ENCODE measurements around the gene KCNMA1.

KCNMA1 gene

GRCh38 chr10:77052593-77052992 is 585.0 kb downstream of the KCNMA1 start:
- in situ Hi-C loops (cut with HindIII; ENCODE audit: low sequenced_read_pairs), result no loop called here

- in situ Hi-C loops (cut with HindIII; ENCODE audit: low sequenced_read_pairs), result no loop called here
These were observed 585.8 kb downstream of the KCNMA1 start for GRCh38 chr10:77051837-77052236.

GRCh38 chr10:77049896-77050295 is 587.7 kb downstream of the KCNMA1 start:
- in situ Hi-C loops (cut with HindIII; ENCODE audit: low sequenced_read_pairs), result no loop called here

- in situ Hi-C loops (cut with HindIII; ENCODE audit: low sequenced_read_pairs), result no loop called here
These were observed 588.5 kb downstream of the KCNMA1 start for GRCh38 chr10:77049146-77049545.

- in situ Hi-C loops (cut with HindIII; ENCODE audit: low sequenced_read_pairs), result no loop called here
These were observed 592.5 kb downstream of the KCNMA1 start for GRCh38 chr10:77045085-77045484.

GRCh38 chr10:77043420-77043763 is 594.2 kb downstream of the KCNMA1 start:
- in situ Hi-C loops (cut with HindIII; ENCODE audit: low sequenced_read_pairs), result no loop called here

GRCh38 chr10:77042706-77043419 is 594.7 kb downstream of the KCNMA1 start:
- in situ Hi-C loops (cut with HindIII; ENCODE audit: low sequenced_read_pairs), result no loop called here

GRCh38 chr10:77041636-77042258 is 595.9 kb downstream of the KCNMA1 start:
- in situ Hi-C loops (cut with HindIII; ENCODE audit: low sequenced_read_pairs), result no loop called here

- in situ Hi-C loops (cut with HindIII; ENCODE audit: low sequenced_read_pairs), result no loop called here
These were observed 599.2 kb downstream of the KCNMA1 start for GRCh38 chr10:77038407-77038806.

- in situ Hi-C loops (cut with HindIII; ENCODE audit: low sequenced_read_pairs), result no loop called here
These were observed 599.7 kb downstream of the KCNMA1 start for GRCh38 chr10:77037735-77038403.

GRCh38 chr10:77036993-77037734 is 600.4 kb downstream of the KCNMA1 start:
- in situ Hi-C loops (cut with HindIII; ENCODE audit: low sequenced_read_pairs), result no loop called here

GRCh38 chr10:77036276-77036675 is 601.3 kb downstream of the KCNMA1 start:
- in situ Hi-C loops (cut with HindIII; ENCODE audit: low sequenced_read_pairs), result no loop called here

GRCh38 chr10:77034795-77035194 is 602.8 kb downstream of the KCNMA1 start:
- in situ Hi-C loops (cut with HindIII; ENCODE audit: low sequenced_read_pairs), result no loop called here

- in situ Hi-C loops (cut with HindIII; ENCODE audit: low sequenced_read_pairs), result no loop called here
These were observed 603.4 kb downstream of the KCNMA1 start for GRCh38 chr10:77034240-77034639.

GRCh38 chr10:77032188-77032570 is 605.4 kb downstream of the KCNMA1 start:
- in situ Hi-C loops (cut with HindIII; ENCODE audit: low sequenced_read_pairs), result no loop called here

- in situ Hi-C loops (cut with HindIII; ENCODE audit: low sequenced_read_pairs), result no loop called here
These were observed 605.9 kb downstream of the KCNMA1 start for GRCh38 chr10:77031531-77032187.

- in situ Hi-C loops (cut with HindIII; ENCODE audit: low sequenced_read_pairs), result no loop called here
These were observed 606.6 kb downstream of the KCNMA1 start for GRCh38 chr10:77030974-77031373.

GRCh38 chr10:77029777-77030717 is 607.6 kb downstream of the KCNMA1 start:
- in situ Hi-C loops (cut with HindIII; ENCODE audit: low sequenced_read_pairs), result no loop called here

GRCh38 chr10:77028042-77028441 is 609.6 kb downstream of the KCNMA1 start:
- in situ Hi-C loops (cut with HindIII; ENCODE audit: low sequenced_read_pairs), result no loop called here

- in situ Hi-C loops (cut with HindIII; ENCODE audit: low sequenced_read_pairs), result no loop called here
These were observed 610.0 kb downstream of the KCNMA1 start for GRCh38 chr10:77027576-77027975.
